HEK293 (cell line): ENCODE measurements around the gene INO80B.
A peak's percentile ranks its signal among the peaks of the same experiment; 100 is the strongest.

Source experiments
- BCL11B ChIP-seq: fragments of 450-650 bp; formaldehyde crosslinking; IDR thresholded peaks from 2 replicates; pipeline ENCODE4 v1.5.1; 2016; ENCODE audit warnings: low read depth, missing biosample characterization, missing genetic modification characterization
- GFI1B ChIP-seq: fragments of 450-650 bp; formaldehyde crosslinking; IDR thresholded peaks from 2 replicates; pipeline ENCODE4 v1.5.1; 2016; ENCODE audit warnings: missing biosample characterization, missing genetic modification characterization
- GLI2 ChIP-seq: fragments of 450-650 bp; formaldehyde crosslinking; IDR thresholded peaks from 2 replicates; pipeline ENCODE4; 2017; ENCODE audit warnings: missing biosample characterization, missing genetic modification characterization, low read depth, borderline replicate concordance
- GLIS1 ChIP-seq: fragments of 450-650 bp; formaldehyde crosslinking; IDR thresholded peaks from 2 replicates; pipeline ENCODE4 v1.5.1; 2016; ENCODE audit warnings: missing biosample characterization, missing genetic modification characterization
- HOXA7 ChIP-seq: sonication (generic); formaldehyde crosslinking; IDR thresholded peaks from 2 replicates; pipeline ENCODE4 v1.8.1; 2022; ENCODE audit warnings: missing genetic modification reagents, borderline replicate concordance
- HOXD13 ChIP-seq: sonication (generic); formaldehyde crosslinking; IDR thresholded peaks from 2 replicates; pipeline ENCODE4 v1.8.0; 2022; ENCODE audit warnings: missing genetic modification reagents, borderline replicate concordance
- KLF16 ChIP-seq: fragments of 450-650 bp; formaldehyde crosslinking; IDR thresholded peaks from 2 replicates; pipeline ENCODE4 v1.5.1; 2017; ENCODE audit warnings: missing biosample characterization, missing genetic modification characterization
- KLF7 ChIP-seq: fragments of 450-650 bp; formaldehyde crosslinking; IDR thresholded peaks from 2 replicates; pipeline ENCODE4 v1.5.1; 2016; ENCODE audit warnings: missing biosample characterization, missing genetic modification characterization, borderline replicate concordance
- KLF9 ChIP-seq: fragments of 450-650 bp; formaldehyde crosslinking; IDR thresholded peaks from 2 replicates; pipeline ENCODE4 v1.5.1; 2016; ENCODE audit warnings: missing biosample characterization, missing genetic modification characterization, low read depth
- SALL2 ChIP-seq: fragments of 450-650 bp; formaldehyde crosslinking; IDR thresholded peaks from 2 replicates; pipeline ENCODE4 v1.5.0; 2017; ENCODE audit warnings: missing biosample characterization, mild to moderate bottlenecking, missing genetic modification characterization, borderline replicate concordance
- YY1 ChIP-seq: fragments of 450-650 bp; formaldehyde crosslinking; IDR thresholded peaks from 2 replicates; pipeline ENCODE4 v1.5.1; 2018; ENCODE audit warnings: missing biosample characterization, missing genetic modification characterization
- ZBTB26 ChIP-seq: fragments of 450-650 bp; formaldehyde crosslinking; optimal IDR thresholded peaks from 2 replicates; pipeline ENCODE3; 2016; ENCODE audit warnings: missing biosample characterization, mild to moderate bottlenecking, missing genetic modification characterization
- ZBTB7A ChIP-seq: fragments of 450-650 bp; formaldehyde crosslinking; IDR thresholded peaks from 2 replicates; pipeline ENCODE4 v1.5.1; 2016; ENCODE audit warnings: low read depth, missing biosample characterization, missing genetic modification characterization
- ZFP37 ChIP-seq: fragments of 450-650 bp; formaldehyde crosslinking; IDR thresholded peaks from 2 replicates; pipeline ENCODE4 v1.5.1; 2016; ENCODE audit warnings: missing biosample characterization, missing genetic modification characterization
- ZFP69B ChIP-seq: fragments of 450-650 bp; formaldehyde crosslinking; IDR thresholded peaks from 2 replicates; pipeline ENCODE4 v1.5.1; 2016; ENCODE audit warnings: missing biosample characterization, missing genetic modification characterization
- ZIC2 ChIP-seq: fragments of 450-650 bp; formaldehyde crosslinking; IDR thresholded peaks from 2 replicates; pipeline ENCODE4 v1.5.1; 2016; ENCODE audit warnings: missing biosample characterization, missing genetic modification characterization
- ZNF146 ChIP-seq: fragments of 450-650 bp; formaldehyde crosslinking; IDR thresholded peaks from 2 replicates; pipeline ENCODE4 v1.5.1; 2016; ENCODE audit warnings: missing biosample characterization, missing genetic modification characterization
- ZNF174 ChIP-seq: fragments of 450-650 bp; formaldehyde crosslinking; IDR thresholded peaks from 2 replicates; pipeline ENCODE4 v1.5.0; 2017; ENCODE audit warnings: missing biosample characterization, mild to moderate bottlenecking, missing genetic modification characterization
- ZNF175 ChIP-seq: fragments of 450-650 bp; formaldehyde crosslinking; IDR thresholded peaks from 2 replicates; pipeline ENCODE4 v1.5.1; 2016; ENCODE audit warnings: missing biosample characterization, missing genetic modification characterization
- ZNF214 ChIP-seq: fragments of 450-650 bp; formaldehyde crosslinking; IDR thresholded peaks from 2 replicates; pipeline ENCODE4 v1.5.1; 2017; ENCODE audit warnings: missing biosample characterization, mild to moderate bottlenecking, missing genetic modification characterization, borderline replicate concordance
- ZNF221 ChIP-seq: fragments of 450-650 bp; formaldehyde crosslinking; IDR thresholded peaks from 2 replicates; pipeline ENCODE4 v1.5.1; 2017; ENCODE audit warnings: missing biosample characterization, missing genetic modification characterization, borderline replicate concordance
- ZNF239 ChIP-seq: fragments of 450-650 bp; formaldehyde crosslinking; IDR thresholded peaks from 2 replicates; pipeline ENCODE4 v1.5.1; 2016; ENCODE audit warnings: missing biosample characterization, missing genetic modification characterization
- ZNF24 ChIP-seq: fragments of 450-650 bp; formaldehyde crosslinking; IDR thresholded peaks from 2 replicates; pipeline ENCODE4 v1.5.1; 2016; ENCODE audit warnings: missing biosample characterization, missing genetic modification characterization
- ZNF248 ChIP-seq: fragments of 450-650 bp; formaldehyde crosslinking; IDR thresholded peaks from 2 replicates; pipeline ENCODE4 v1.5.1; 2017; ENCODE audit warnings: missing biosample characterization, missing genetic modification characterization
- ZNF350 ChIP-seq: fragments of 450-650 bp; formaldehyde crosslinking; IDR thresholded peaks from 2 replicates; pipeline ENCODE4 v1.5.0; 2017; ENCODE audit warnings: missing biosample characterization, mild to moderate bottlenecking, missing genetic modification characterization
- ZNF398 ChIP-seq: fragments of 450-650 bp; formaldehyde crosslinking; IDR thresholded peaks from 2 replicates; pipeline ENCODE4 v1.5.1; 2017; ENCODE audit warnings: missing biosample characterization, missing genetic modification characterization
- ZNF423 ChIP-seq: fragments of 450-650 bp; formaldehyde crosslinking; IDR thresholded peaks from 2 replicates; pipeline ENCODE4 v1.5.1; 2016; ENCODE audit warnings: missing biosample characterization, missing genetic modification characterization
- ZNF501 ChIP-seq: fragments of 450-650 bp; formaldehyde crosslinking; IDR thresholded peaks from 2 replicates; pipeline ENCODE4 v1.5.1; 2016; ENCODE audit warnings: missing biosample characterization, missing genetic modification characterization
- ZNF521 ChIP-seq: fragments of 450-650 bp; formaldehyde crosslinking; IDR thresholded peaks from 2 replicates; pipeline ENCODE4 v1.5.1; 2017; ENCODE audit warnings: missing biosample characterization, mild to moderate bottlenecking, missing genetic modification characterization
- ZNF529 ChIP-seq: fragments of 450-650 bp; formaldehyde crosslinking; IDR thresholded peaks from 2 replicates; pipeline ENCODE4 v1.5.1; 2017; ENCODE audit warnings: missing genetic modification characterization, missing biosample characterization; ENCODE audit not compliant: insufficient replicate concordance
- ZNF548 ChIP-seq: fragments of 450-650 bp; formaldehyde crosslinking; IDR thresholded peaks from 2 replicates; pipeline ENCODE4 v1.5.1; 2016; ENCODE audit warnings: missing biosample characterization, missing genetic modification characterization
- ZNF610 ChIP-seq: fragments of 450-650 bp; formaldehyde crosslinking; IDR thresholded peaks from 2 replicates; pipeline ENCODE4 v1.5.1; 2016; ENCODE audit warnings: missing biosample characterization, missing genetic modification characterization, borderline replicate concordance
- ZNF670 ChIP-seq: fragments of 450-650 bp; formaldehyde crosslinking; IDR thresholded peaks from 2 replicates; pipeline ENCODE4 v1.5.1; 2016; ENCODE audit warnings: missing biosample characterization, missing genetic modification characterization, low read depth
- ZNF768 ChIP-seq: fragments of 450-650 bp; formaldehyde crosslinking; IDR thresholded peaks from 2 replicates; pipeline ENCODE4 v1.5.1; 2018; ENCODE audit warnings: missing biosample characterization, mild to moderate bottlenecking, missing genetic modification characterization
- ZNF777 ChIP-seq: fragments of 450-650 bp; formaldehyde crosslinking; IDR thresholded peaks from 2 replicates; pipeline ENCODE4 v1.5.1; 2017; ENCODE audit warnings: missing biosample characterization, missing genetic modification characterization, borderline replicate concordance
- ZNF792 ChIP-seq: fragments of 450-650 bp; formaldehyde crosslinking; IDR thresholded peaks from 2 replicates; pipeline ENCODE4 v1.5.1; 2016; ENCODE audit warnings: missing biosample characterization, missing genetic modification characterization
- ZNF843 ChIP-seq: fragments of 450-650 bp; formaldehyde crosslinking; IDR thresholded peaks from 2 replicates; pipeline ENCODE4 v1.5.1; 2016; ENCODE audit warnings: missing biosample characterization, missing genetic modification characterization
- ZSCAN23 ChIP-seq: fragments of 450-650 bp; formaldehyde crosslinking; IDR thresholded peaks from 2 replicates; pipeline ENCODE4 v1.5.1; 2016; ENCODE audit warnings: missing biosample characterization, missing genetic modification characterization
- ZSCAN30 ChIP-seq: fragments of 450-650 bp; IDR thresholded peaks from 2 replicates; pipeline ENCODE4 v1.5.1; 2018; ENCODE audit warnings: missing biosample characterization, mild to moderate bottlenecking, missing genetic modification characterization, moderate library complexity
- ZSCAN4 ChIP-seq: fragments of 450-650 bp; formaldehyde crosslinking; IDR thresholded peaks from 2 replicates; pipeline ENCODE4 v1.5.1; 2017; ENCODE audit warnings: missing biosample characterization, missing genetic modification characterization

The INO80B gene

GRCh38 chr2:74421221-74421870, 33.5 kb upstream of the INO80B start, which contains the start of the genes C2orf81 and WDR54 (continued):
- TF ChIP-seq ZNF501, result no peak
- no peak for TF ChIP-seq ZIC2 (tag by site-specific recombination)
- no peak for TF ChIP-seq ZNF239
- no peak for TF ChIP-seq ZNF146 (tag by site-specific recombination)
- TF ChIP-seq BCL11B, result no peak
- no peak for TF ChIP-seq ZNF174 (tag by site-specific recombination)
- no peak for TF ChIP-seq ZNF670
- TF ChIP-seq GFI1B, result no peak
- no peak for TF ChIP-seq ZNF214 (tag by site-specific recombination)
- no peak for TF ChIP-seq ZNF175 (tag by site-specific recombination)
- TF ChIP-seq ZNF792 (tag by site-specific recombination), result no peak
- TF ChIP-seq ZBTB7A (tag by site-specific recombination), result no peak
- TF ChIP-seq ZBTB26 (tag by site-specific recombination), result peak; percentile 77
- TF ChIP-seq ZNF529 (tag by site-specific recombination), result no peak
- TF ChIP-seq ZNF548 (tag by site-specific recombination), result no peak
- no peak for TF ChIP-seq KLF7
- TF ChIP-seq ZNF221 (tag by site-specific recombination), result no peak
- no peak for TF ChIP-seq ZSCAN23 (tag by site-specific recombination)
- TF ChIP-seq ZFP69B (tag by site-specific recombination), result no peak
- TF ChIP-seq ZSCAN4 (tag by site-specific recombination), result no peak
- TF ChIP-seq SALL2 (tag by site-specific recombination), result no peak
- no peak for TF ChIP-seq ZFP37 (tag by site-specific recombination)
- no peak for TF ChIP-seq ZNF521 (tag by site-specific recombination)
- no peak for TF ChIP-seq ZNF610
- no peak for TF ChIP-seq ZNF423 (tag by site-specific recombination)
- no peak for TF ChIP-seq YY1 (tag by site-specific recombination)
- TF ChIP-seq ZNF398 (tag by site-specific recombination), result no peak
- TF ChIP-seq GLIS1 (tag by site-specific recombination), result no peak
- peak; percentile 47; the same call in 1 of the 2 replicates for TF ChIP-seq KLF9 (tag by site-specific recombination)
- no peak for TF ChIP-seq ZNF843
- TF ChIP-seq ZSCAN30 (tag by site-specific recombination), result no peak
- no peak for TF ChIP-seq ZNF777 (tag by site-specific recombination)
- TF ChIP-seq GLI2 (tag by site-specific recombination), result no peak
- TF ChIP-seq ZNF350 (tag by site-specific recombination), result no peak
- no peak for TF ChIP-seq ZNF24 (tag by site-specific recombination)
- TF ChIP-seq ZNF768 (tag by site-specific recombination), result no peak
- TF ChIP-seq HOXA7 (CRISPR knock-in tag), result no peak
- no peak for TF ChIP-seq HOXD13 (CRISPR knock-in tag)
- no peak for TF ChIP-seq ZNF248 (tag by site-specific recombination)
- TF ChIP-seq KLF16 (tag by site-specific recombination), result no peak
